Kidney (tissue), 14 donors: Measurements from ENCODE around the gene MPC2. TPM values are rescaled to one million over a fixed set of nuclear protein-coding genes. Genes with fewer than 3 reads are reported as not detected.

ENCODE experiments used
- DNase-seq, 5 donors: peaks; one replicate each; pipeline ENCODE4 v3.0.0-alpha.2; 2013 to 2020
- FAIRE-seq: peaks from 2 replicates; lab custom pipeline; 2012; peaks lifted over from hg19 to GRCh38; lab: Jason Lieb, UNC
- H3K27ac ChIP-seq, 2 donors: one replicate each; pipeline ENCODE4 v1.7.0; 2013; ENCODE audit warnings: low read depth in 2 of 2, low read length in 2 of 2, inconsistent platforms in 1 of 2
- H3K27me3 ChIP-seq: one replicate; pipeline ENCODE4 v1.7.1; 2013; ENCODE audit warnings: low read length, inconsistent platforms; ENCODE audit not compliant: control insufficient read depth, insufficient read depth
- H3K36me3 ChIP-seq, 3 donors: one replicate each; pipeline versions ENCODE4 v1.7.0 to v1.7.1; 2013; ENCODE audit warnings: low read length in 3 of 3, control low read depth in 1 of 3, inconsistent platforms in 1 of 3; ENCODE audit not compliant: insufficient read depth in 3 of 3, control insufficient read depth in 2 of 3
- H3K4me1 ChIP-seq, 3 donors: one replicate each; pipeline versions ENCODE4 v1.7.0 to v1.7.1; 2013; ENCODE audit warnings: low read length in 3 of 3, inconsistent platforms in 1 of 3, low read depth in 1 of 3; ENCODE audit not compliant: control insufficient read depth in 2 of 3, insufficient read depth in 2 of 3
- H3K4me3 ChIP-seq, 3 donors: one replicate each; pipeline versions ENCODE4 v1.7.0 to v1.8.1; 2013; ENCODE audit warnings: low read length in 3 of 3, control low read depth in 1 of 3, inconsistent platforms in 1 of 3
- H3K9ac ChIP-seq, 3 donors: one replicate each; pipeline versions ENCODE4 v1.7.0 to v1.7.1; 2013; ENCODE audit warnings: low read length in 3 of 3, control low read depth in 1 of 3, inconsistent platforms in 1 of 3
- H3K9me3 ChIP-seq, 3 donors: one replicate each; pipeline versions ENCODE4 v1.7.0 to v1.7.1; 2013; ENCODE audit warnings: low read length in 3 of 3, control low read depth in 1 of 3, inconsistent platforms in 1 of 3; ENCODE audit not compliant: control insufficient read depth in 2 of 3, insufficient read depth in 1 of 3
- intact Hi-C: fragments of 100-400 bp; cut with DNase I; formaldehyde crosslinking; loops from one replicate; pipeline ENCODE4 v1.11.1; 2022
- polyA plus RNA-seq: library from polyadenylated mRNA; stranded (reverse); fragments of 350-450 nt; fragmentation: Illumina TruSeq; extraction: RNeasy Lipid Tissue Mini Kit (QIAGEN cat#74804); gene quantifications from one replicate; pipeline ENCODE4 v1.2.3, GENCODE V29; 2014; ENCODE audit warnings: low read depth, low replicate concordance; ENCODE audit not compliant: insufficient read depth
- total RNA-seq: library from RNA; stranded (reverse); fragmentation: NEBNext Ultra II Directional; extraction: Animal tissue kit (Norgen Biotek cat#: 25700); gene quantifications from one replicate; pipeline ENCODE4 v1.2.1, GENCODE V29; 2021
- TF ChIP-seq, protein P1 (sequence below): IDR thresholded peaks from 3 replicates; pipeline ENCODE4 v1.5.1; 2012; ENCODE audit warnings: mild to moderate bottlenecking, moderate library complexity, borderline replicate concordance; ENCODE audit not compliant: insufficient read depth; ENCODE audit errors: extremely low read depth
- donor health status: control.
- donor health status: control.
- donor health status: control.
- donor health status: control.
- donor health status: control.
- donor health status: DM: yes; HTN: yes; CAD: no.
- donor health status: Normal renal cell carcinoma (clear cell type).

Gene MPC2
- total and polyA plus RNA-seq, 2 donors from 2014 or later, result 127 to 445 TPM

DNA sequence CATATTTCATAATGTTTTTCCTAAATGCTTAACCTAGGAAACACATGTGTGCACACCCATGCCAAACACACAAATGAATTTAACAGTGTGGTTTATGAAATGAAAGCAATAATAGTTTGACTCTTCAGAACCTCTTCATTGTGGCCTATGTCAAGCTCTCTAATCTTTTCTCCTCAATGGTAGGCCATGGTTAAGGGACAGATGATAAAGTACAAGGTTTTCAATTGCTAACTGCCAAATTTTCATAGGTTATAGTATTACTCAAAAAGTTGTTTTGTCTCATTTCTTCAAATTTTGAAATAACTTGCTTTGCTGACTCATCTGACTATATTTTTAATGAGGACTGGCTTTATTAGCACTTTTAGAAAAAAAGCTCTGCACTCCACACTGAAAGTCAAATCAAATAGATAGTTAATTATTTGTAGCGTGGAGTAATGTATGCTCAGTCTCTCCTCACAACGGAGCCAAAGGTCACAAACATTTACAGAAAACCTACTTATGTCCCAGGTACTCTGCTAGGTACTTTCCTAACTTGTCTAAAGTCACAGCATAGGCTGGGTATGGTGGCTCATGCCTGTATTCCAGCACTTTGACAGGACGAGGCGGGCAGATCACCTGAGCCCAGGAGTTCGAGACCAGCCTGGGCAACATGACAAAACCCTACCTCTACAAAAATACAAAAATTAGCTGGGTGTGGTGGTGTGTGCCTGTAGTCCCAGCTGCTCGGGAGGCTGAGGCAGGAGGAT, 19.9 kb downstream of the MPC2 start:
- peaks cover 0 to 6% (median 0%) of the 10 kb centered on the region in 3 donors for H3K36me3 ChIP-seq
- intact Hi-C loops, result no loop called here
- no peak overlapping the region for H3K27ac ChIP-seq
- peak in 1 of 5 donors; percentile 25 for DNase-seq
- H3K9me3 ChIP-seq, result no peaks in the 10 kb centered on the region
- no peak overlapping the region for H3K9ac ChIP-seq
- FAIRE-seq, result no peak
- TF ChIP-seq, protein P1, sequence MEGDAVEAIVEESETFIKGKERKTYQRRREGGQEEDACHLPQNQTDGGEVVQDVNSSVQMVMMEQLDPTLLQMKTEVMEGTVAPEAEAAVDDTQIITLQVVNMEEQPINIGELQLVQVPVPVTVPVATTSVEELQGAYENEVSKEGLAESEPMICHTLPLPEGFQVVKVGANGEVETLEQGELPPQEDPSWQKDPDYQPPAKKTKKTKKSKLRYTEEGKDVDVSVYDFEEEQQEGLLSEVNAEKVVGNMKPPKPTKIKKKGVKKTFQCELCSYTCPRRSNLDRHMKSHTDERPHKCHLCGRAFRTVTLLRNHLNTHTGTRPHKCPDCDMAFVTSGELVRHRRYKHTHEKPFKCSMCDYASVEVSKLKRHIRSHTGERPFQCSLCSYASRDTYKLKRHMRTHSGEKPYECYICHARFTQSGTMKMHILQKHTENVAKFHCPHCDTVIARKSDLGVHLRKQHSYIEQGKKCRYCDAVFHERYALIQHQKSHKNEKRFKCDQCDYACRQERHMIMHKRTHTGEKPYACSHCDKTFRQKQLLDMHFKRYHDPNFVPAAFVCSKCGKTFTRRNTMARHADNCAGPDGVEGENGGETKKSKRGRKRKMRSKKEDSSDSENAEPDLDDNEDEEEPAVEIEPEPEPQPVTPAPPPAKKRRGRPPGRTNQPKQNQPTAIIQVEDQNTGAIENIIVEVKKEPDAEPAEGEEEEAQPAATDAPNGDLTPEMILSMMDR, result no peak
- no peak overlapping the region for H3K4me3 ChIP-seq
- H3K27me3 ChIP-seq, result no peaks in the 10 kb centered on the region
- no peaks in the 10 kb centered on the region for H3K4me1 ChIP-seq

DNA sequence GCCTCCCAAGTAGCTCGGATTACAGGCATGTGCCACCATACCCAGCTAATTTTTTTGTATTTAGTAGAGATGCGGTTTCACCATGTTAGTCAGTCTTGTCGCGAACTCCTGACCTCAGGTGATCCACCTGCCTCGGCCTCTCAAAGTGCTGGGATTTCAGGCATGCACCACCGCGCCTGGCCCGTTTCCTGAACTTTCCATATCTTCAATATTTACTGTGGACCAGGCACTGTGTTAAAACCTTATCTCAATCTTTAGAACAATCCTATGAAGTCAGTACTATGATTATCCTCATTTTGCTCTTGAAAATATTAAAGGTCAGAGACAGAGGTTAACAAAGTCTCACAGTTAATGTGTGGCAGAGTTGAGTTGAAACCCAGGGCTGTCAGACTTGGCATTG, 21.3 kb downstream of the MPC2 start:
- no peak overlapping the region for H3K4me3 ChIP-seq
- no peaks in the 10 kb centered on the region for H3K4me1 ChIP-seq
- TF ChIP-seq, protein P1, result no peak
- H3K9me3 ChIP-seq, result no peaks in the 10 kb centered on the region
- FAIRE-seq, result no peak
- no peak overlapping the region for H3K9ac ChIP-seq
- peaks cover 0 to 6% (median 0%) of the 10 kb centered on the region in 3 donors for H3K36me3 ChIP-seq
- no peaks in the 10 kb centered on the region for H3K27me3 ChIP-seq
- no peak for DNase-seq
- no peak overlapping the region for H3K27ac ChIP-seq
- intact Hi-C loops, result no loop called here

DNA sequence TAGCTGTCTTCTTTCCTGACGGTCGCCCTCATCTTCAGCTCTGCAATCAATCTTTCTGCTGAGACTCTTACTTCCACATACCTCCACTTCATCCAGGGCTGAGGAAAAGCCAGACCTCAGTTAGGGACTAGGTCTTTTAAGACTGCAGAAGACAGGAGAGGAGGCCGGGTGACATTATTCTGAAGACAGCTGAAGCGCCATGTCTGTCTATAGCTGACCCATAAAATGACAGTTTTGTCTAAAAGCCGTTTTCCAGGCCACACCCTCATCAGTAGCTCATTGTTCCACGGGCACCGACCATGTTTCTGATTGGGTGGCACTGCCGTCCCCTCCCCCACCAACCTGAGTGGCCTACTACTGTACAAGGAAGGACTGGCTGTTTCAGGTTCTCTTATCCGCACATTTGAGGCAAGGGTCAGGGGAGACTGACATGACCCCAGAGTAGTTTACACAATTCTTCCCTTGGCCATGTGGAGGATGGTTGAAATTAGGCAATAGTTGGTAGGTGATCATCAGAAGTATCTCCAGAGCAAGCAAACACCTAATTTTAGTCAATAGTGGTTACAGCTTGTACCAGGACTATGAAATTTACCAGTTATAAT, 22.9 kb downstream of the MPC2 start, which contains the start of gene ADCY10:
Gene ADCY10 (minus strand): TSS at position 240 of the 602 bp plus-strand sequence. CDS start 8,994 bp downstream, outside the sequence.
- TF ChIP-seq, protein P1, result no peak
- FAIRE-seq, result no peak
- no peaks in the 10 kb centered on the region for H3K27me3 ChIP-seq
- no peak within 1 kb of the TSS for H3K27ac ChIP-seq
- intact Hi-C loops, result no loop called here
- no peak within 1 kb of the TSS for H3K9ac ChIP-seq
- H3K4me1 ChIP-seq, result no peaks in the 10 kb centered on the region
- H3K36me3 ChIP-seq, result peaks cover 0 to 6% (median 0%) of the 10 kb centered on the region in 3 donors
- H3K9me3 ChIP-seq, result no peaks in the 10 kb centered on the region
- no peak within 1 kb of the TSS for H3K4me3 ChIP-seq
- DNase-seq, result no peak
